GM12865 (cell line): ENCODE data around the gene ZNF599.

Experiments
- DNase-seq: peaks from one replicate; pipeline ENCODE4 v3.0.0; 2010; ENCODE audit warnings: low read depth
- H3K4me3 ChIP-seq: 2 replicates; pipeline ENCODE4 v1.5.1; 2011; ENCODE audit warnings: mild to moderate bottlenecking, low read depth, low read length, control low read depth
- CTCF ChIP-seq: IDR thresholded peaks from 2 replicates; pipeline ENCODE4 v1.5.1; 2011; ENCODE audit warnings: low read length, control low read depth, low read depth, inconsistent platforms; ENCODE audit not compliant: insufficient read depth; ENCODE audit errors: missing control alignments

Gene ZNF599

DNA sequence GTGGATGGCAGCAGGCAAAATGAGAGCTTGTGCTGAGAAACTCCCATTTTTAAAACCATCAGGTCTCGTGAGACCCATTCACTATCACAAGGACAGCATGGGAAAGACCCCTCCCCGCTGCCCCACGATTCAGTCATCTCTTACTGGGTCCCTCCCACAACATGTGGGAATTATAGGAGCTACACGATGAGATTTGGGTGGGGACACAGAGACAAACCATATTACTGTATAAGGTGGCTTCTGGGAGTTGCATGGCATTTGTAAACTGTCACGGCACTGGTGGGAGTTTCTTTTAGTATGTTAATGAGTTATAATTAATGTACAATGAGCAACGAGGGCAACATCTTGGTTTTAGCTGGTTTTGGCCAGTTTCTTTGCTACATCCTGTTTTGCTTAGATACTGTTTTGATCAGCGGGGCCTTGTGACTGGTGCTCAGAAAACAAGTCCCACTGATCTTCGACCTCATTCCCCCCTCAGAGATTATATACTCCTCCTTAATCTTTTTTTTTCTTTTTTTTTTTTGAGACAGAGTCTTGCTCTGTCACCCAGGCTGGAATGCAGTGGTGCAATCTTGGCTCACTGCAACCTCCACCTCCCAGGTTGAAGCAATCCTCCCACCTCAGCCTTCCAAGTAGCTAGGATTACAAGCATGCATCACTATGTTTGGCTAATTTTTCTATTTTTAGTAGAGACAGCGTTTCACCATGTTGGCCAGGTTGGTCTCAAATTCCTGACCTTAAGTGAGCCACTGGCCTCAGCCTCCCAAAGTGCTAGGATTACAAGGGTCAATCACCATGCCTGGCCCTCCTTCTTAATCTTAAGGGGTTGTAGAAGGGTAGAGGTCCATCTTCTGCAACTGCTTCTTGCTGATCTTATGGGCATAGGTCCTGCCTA, 21.3 kb upstream of the ZNF599 start:
- no peak overlapping the region for H3K4me3 ChIP-seq
- DNase-seq, result no peak
- TF ChIP-seq CTCF, result no peak

DNA sequence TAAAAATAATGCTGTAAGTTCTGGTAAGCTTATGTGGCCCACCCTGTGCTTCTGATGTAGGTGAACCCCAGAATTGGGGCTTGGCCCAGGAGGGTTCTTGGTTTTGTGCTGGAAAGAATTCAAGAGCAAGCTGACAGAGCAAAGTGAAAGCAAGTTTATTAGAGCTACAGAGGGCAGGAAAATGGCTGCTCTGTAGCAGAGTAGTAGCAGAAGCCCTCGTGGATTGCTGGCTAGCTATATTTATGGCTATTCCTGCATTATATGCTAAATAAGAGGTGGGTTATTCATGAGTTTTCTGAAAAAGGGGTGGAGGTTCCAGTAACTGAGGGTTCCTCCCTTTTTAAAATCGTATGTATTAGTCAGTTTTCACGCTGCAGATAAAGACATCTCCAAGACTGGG, 20.6 kb upstream of the ZNF599 start:
- TF ChIP-seq CTCF, result no peak
- DNase-seq, result no peak
- H3K4me3 ChIP-seq, result no peak overlapping the region

DNA sequence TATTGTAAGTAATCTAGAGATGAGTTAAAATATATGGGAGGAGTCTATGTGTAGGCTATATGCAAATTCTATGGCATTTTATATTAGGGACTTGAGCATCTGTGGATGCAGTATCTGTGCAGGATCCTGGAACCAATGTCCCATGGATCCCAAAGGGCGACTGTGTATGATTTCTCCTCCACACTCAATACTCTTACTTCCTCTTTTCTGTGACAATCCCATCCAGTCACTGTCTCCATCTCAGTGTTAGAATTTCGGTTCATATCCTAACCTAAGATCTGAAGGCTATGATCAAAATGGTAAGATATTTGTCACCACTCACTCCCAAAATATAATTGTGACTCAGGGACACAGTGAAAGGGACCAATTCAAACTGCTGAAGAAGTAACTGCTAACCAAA, 15.1 kb upstream of the ZNF599 start:
- TF ChIP-seq CTCF, result no peak
- no peak overlapping the region for H3K4me3 ChIP-seq
- DNase-seq, result no peak

- no peak overlapping the region for H3K4me3 ChIP-seq
- TF ChIP-seq CTCF, result no peak
- no peak for DNase-seq
These were observed 14.2 kb upstream of the ZNF599 start for GRCh38 chr19:34787059-34787824.

DNA sequence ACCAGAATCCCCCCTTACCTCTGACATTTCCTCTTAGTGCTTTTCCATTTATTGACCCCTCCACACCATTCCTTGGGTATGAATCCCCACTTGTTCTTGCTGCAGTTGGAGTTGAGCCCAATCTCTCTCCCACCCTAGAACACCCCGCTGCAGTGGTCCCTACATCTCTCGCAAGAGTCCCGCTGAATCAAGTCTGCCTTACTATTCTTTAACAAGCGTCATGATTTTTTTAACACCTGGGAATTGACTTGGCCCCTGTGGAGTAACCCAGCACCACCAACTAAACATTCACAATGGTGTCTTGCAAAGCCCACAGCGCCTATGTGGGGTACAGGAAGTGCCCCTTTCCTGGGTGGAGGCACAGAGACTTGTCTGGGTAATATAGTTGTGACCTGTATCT, 13.2 kb upstream of the ZNF599 start:
- H3K4me3 ChIP-seq, result no peak overlapping the region
- no peak for TF ChIP-seq CTCF
- DNase-seq, result no peak

- DNase-seq, result no peak
- TF ChIP-seq CTCF, result no peak
- H3K4me3 ChIP-seq, result no peak overlapping the region
These were observed 6.6 kb upstream of the ZNF599 start for GRCh38 chr19:34779652-34780051.
